ENCODE data around the gene CEL.

CEL gene

DNA sequence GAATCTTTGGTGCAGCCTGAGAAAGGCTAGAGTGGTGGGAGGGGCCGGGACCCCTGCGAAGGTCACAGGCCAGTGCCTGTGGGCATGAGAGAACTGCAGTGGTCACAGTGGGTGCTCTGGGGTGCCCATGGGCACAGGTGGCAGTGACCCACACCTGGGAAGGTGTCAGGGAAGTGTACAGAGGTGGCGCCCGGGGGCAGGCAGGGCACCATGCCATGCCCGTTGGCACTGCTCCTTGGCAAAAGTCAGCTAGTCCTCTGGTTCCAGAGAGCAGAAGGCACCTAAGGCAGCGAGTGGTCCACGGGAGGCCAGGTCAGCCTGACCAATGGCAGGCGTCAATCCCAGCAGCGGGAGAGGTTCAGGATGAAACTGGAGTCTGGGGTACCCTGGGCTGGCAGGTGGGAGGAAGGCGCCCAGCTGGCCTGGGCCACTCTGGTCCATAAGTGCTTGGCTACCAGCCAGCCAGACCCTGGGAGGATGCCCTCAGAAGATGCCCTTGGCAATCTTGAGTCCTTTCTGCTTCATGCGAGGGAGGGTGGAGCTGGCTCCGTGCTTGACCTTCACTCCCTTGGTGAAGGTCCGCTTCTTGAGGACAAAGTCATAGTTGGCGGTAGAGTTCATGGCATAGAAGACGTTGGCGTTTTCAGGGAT lies 36.4 kb downstream of the CEL start:
- Histone ChIP-seq H3K9ac (ENCODE audit: insufficient read length, low read depth) (no peak overlapping the region), H3K4me1 (ENCODE audit: insufficient read depth, insufficient read length) (peaks cover 3% of the 10 kb centered on the region), H3K4me3 (ENCODE audit: insufficient read length, low read depth) (no peak overlapping the region), H3K27me3 (ENCODE audit: insufficient read depth, insufficient read length) (no peaks in the 10 kb centered on the region), H3K36me3 (ENCODE audit: insufficient read depth, insufficient read length, low read length) (peaks cover 65% of the 10 kb centered on the region), H3K9me3 (ENCODE audit: insufficient read depth, low read length) (peaks cover 10% of the 10 kb centered on the region)
- no peak for DNase-seq (ENCODE audit: low read depth, low spot score)
- TF ChIP-seq SUZ12 (IDR thresholded peaks at IDR 0.05; ENCODE audit: extremely low read depth, insufficient read depth, insufficient read length) (no peak), ZNF274 (IDR thresholded peaks at IDR 0.05; ENCODE audit: low read depth, low read length) (no peak), YY1 (IDR thresholded peaks at IDR 0.05; ENCODE audit: insufficient read depth, insufficient read length) (no peak)

DNA sequence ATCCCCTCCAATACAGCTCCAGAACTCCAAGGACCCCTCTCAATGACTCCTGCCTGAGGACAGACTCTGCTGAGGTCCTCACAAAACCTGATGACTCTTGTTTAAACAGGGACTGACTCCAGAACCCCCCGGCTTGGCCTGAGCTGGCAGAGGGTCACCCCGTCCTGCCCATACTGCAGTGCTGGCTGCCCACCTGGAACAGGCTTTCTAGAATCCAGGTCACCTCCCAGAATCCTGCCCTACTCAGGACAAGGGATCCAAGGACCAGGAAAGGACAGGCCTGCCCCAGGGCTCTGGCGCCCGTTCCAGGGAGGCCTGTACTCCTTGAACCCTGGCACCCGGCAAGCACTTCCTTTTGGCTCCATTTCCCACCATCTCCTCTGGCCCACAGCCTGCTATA lies 37.1 kb downstream of the CEL start:
- no peak for DNase-seq (ENCODE audit: low read depth, low spot score)
- H3K4me1 ChIP-seq (ENCODE audit: insufficient read depth, insufficient read length): peaks cover 6% of the 10 kb centered on the region
- H3K27me3 ChIP-seq (ENCODE audit: insufficient read depth, insufficient read length): no peaks in the 10 kb centered on the region
- no peak overlapping the region for H3K9ac ChIP-seq (ENCODE audit: insufficient read length, low read depth)
- H3K9me3 ChIP-seq (ENCODE audit: insufficient read depth, low read length): peaks cover 10% of the 10 kb centered on the region
- TF ChIP-seq YY1 (IDR thresholded peaks at IDR 0.05; ENCODE audit: insufficient read depth, insufficient read length): no peak
- TF ChIP-seq ZNF274 (IDR thresholded peaks at IDR 0.05; ENCODE audit: low read depth, low read length): no peak
- no peak for TF ChIP-seq SUZ12 (IDR thresholded peaks at IDR 0.05; ENCODE audit: extremely low read depth, insufficient read depth, insufficient read length)
- H3K36me3 ChIP-seq (ENCODE audit: insufficient read depth, insufficient read length, low read length): peaks cover 71% of the 10 kb centered on the region
- no peak overlapping the region for H3K4me3 ChIP-seq (ENCODE audit: insufficient read length, low read depth)

DNA sequence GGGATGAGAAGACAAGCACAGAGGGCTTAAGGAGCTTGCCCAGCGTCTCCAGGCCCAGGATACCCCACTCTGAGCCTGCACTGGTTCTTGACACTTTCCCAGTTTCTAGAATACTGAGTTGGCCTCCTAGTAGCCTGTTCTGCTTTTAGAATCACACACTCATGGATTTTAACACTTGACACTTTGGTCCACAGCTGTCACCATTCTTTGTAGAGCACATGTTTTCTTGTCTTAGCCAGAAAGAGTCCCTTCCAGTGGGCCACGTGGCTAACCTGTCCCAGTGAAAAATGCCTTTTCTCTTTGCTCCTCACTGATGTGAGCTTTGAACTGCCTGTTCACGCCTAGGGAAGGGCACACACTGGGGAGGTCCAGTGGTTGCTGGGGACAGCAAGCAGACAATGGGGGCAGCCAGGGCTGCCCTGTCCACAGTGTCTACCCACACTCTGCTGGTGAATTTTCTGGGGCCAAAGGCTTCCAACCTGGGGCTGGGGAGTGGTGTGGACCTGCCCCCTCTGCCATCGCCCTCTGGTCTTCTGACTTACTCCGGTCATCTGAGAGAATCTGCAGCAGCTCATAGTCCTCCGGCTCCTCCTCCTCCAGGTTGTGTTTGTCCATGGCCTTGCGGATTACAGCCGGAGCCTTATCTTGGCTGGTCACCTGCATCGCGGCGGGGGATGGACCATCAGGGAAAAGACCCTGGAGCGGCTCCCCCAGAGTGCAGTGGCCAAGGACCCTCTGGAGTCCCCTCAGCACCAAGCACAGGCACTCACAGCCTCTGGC lies 38.1 kb downstream of the CEL start:
- H3K4me1 ChIP-seq (ENCODE audit: insufficient read depth, insufficient read length): peaks cover 6% of the 10 kb centered on the region
- peaks cover 80% of the 10 kb centered on the region for H3K36me3 ChIP-seq (ENCODE audit: insufficient read depth, insufficient read length, low read length)
- no peak overlapping the region for H3K4me3 ChIP-seq (ENCODE audit: insufficient read length, low read depth)
- no peak for TF ChIP-seq YY1 (IDR thresholded peaks at IDR 0.05; ENCODE audit: insufficient read depth, insufficient read length)
- no peak for TF ChIP-seq SUZ12 (IDR thresholded peaks at IDR 0.05; ENCODE audit: extremely low read depth, insufficient read depth, insufficient read length)
- TF ChIP-seq ZNF274 (IDR thresholded peaks at IDR 0.05; ENCODE audit: low read depth, low read length): no peak
- peaks cover 10% of the 10 kb centered on the region for H3K9me3 ChIP-seq (ENCODE audit: insufficient read depth, low read length)
- no peak for DNase-seq (ENCODE audit: low read depth, low spot score)
- no peak overlapping the region for H3K9ac ChIP-seq (ENCODE audit: insufficient read length, low read depth)
- no peaks in the 10 kb centered on the region for H3K27me3 ChIP-seq (ENCODE audit: insufficient read depth, insufficient read length)

DNA sequence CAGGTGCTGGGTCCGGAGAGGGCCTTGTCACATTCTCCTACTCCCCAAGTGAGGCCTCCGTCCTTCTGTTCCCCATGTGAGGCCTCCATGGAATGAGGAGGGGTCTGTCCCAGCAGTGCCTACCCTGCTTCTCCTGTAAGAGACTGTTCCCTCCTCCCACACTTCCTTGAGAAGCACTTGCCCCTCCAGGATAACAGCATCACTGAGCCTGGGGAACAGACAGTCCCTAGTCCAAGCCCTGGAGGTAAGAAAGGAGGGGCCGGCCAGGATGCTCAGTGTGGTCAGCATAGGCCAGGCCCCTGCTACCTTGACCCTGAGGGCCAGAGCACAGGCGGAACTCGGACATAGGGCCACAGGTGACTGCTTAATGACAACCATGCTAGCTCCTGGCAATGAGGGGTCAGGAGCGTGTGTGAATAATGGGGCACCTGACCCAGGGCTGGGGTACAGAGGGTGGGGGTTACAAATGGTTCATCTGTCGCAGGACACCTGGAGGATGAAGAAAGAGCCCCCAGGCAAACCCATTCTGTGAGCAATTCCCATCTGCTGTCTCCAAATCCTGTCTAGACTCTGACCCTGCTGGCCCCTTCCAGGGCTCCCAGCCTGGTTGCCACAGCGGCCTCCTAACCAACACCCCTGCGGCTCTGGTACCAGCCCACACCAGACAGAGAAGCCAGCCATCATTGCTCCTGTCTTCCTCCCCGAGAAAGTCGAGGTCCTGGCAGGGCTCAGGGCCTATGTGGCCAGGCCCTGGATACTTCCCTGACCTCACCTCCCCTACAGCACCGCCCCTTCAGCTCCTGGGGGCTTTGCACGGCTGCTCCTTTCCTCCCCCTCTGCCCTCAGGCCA lies 39.0 kb downstream of the CEL start:
- H3K4me3 ChIP-seq (ENCODE audit: insufficient read length, low read depth): no peak overlapping the region
- no peak overlapping the region for H3K9ac ChIP-seq (ENCODE audit: insufficient read length, low read depth)
- no peak for TF ChIP-seq SUZ12 (IDR thresholded peaks at IDR 0.05; ENCODE audit: extremely low read depth, insufficient read depth, insufficient read length)
- no peak for TF ChIP-seq YY1 (IDR thresholded peaks at IDR 0.05; ENCODE audit: insufficient read depth, insufficient read length)
- H3K36me3 ChIP-seq (ENCODE audit: insufficient read depth, insufficient read length, low read length): peaks cover 84% of the 10 kb centered on the region
- no peak for DNase-seq (ENCODE audit: low read depth, low spot score)
- H3K4me1 ChIP-seq (ENCODE audit: insufficient read depth, insufficient read length): peaks cover 9% of the 10 kb centered on the region
- no peaks in the 10 kb centered on the region for H3K27me3 ChIP-seq (ENCODE audit: insufficient read depth, insufficient read length)
- H3K9me3 ChIP-seq (ENCODE audit: insufficient read depth, low read length): peaks cover 8% of the 10 kb centered on the region

DNA sequence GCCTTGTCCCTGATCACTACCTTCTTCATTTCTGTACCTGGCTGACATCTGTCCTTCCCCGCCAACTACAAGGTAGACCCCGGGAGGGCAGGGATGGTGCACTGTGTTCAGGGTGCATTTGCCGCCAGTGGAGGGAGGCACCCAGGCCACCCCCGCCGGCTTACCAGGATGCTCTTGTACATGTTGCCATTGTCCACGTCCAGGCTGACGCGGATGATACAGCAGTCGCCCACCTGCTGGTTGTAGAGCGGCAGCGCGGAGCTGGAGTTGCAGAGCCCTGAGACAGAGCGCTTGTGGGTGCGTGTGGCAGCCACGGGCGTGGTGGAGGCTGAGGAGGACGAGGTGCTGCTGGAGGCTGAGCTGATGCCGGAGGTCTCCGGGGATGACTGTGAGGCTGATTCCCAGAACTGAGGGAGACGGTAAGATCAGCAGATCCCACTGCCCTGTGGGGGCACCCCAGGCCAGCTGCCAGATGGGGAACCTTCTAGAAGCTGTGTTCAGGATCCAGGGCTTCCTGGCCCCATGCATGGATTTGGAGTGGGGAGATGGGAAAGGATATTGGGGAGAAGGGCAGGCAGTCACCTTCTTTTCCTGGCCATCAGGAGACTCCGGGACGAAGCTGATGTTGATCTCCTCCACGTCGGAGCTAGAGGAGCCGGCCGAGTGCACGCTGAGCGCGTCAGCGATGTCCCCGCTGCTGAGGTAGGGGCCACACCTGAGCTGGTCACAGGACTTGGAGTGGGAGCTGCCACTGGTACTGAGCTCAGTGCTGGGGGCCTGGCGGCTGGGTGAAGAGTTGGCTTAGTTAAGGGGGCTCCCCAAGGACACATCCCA lies 39.8 kb downstream of the CEL start:
- H3K27me3 ChIP-seq (ENCODE audit: insufficient read depth, insufficient read length): no peaks in the 10 kb centered on the region
- no peak for DNase-seq (ENCODE audit: low read depth, low spot score)
- H3K9me3 ChIP-seq (ENCODE audit: insufficient read depth, low read length): no peaks in the 10 kb centered on the region
- peaks cover 90% of the 10 kb centered on the region for H3K36me3 ChIP-seq (ENCODE audit: insufficient read depth, insufficient read length, low read length)
- TF ChIP-seq SUZ12 (IDR thresholded peaks at IDR 0.05; ENCODE audit: extremely low read depth, insufficient read depth, insufficient read length) (no peak), ZNF274 (IDR thresholded peaks at IDR 0.05; ENCODE audit: low read depth, low read length) (no peak), YY1 (IDR thresholded peaks at IDR 0.05; ENCODE audit: insufficient read depth, insufficient read length) (no peak)
- H3K4me1 ChIP-seq (ENCODE audit: insufficient read depth, insufficient read length): peaks cover 15% of the 10 kb centered on the region
- no peak overlapping the region for H3K4me3 ChIP-seq (ENCODE audit: insufficient read length, low read depth)
- H3K9ac ChIP-seq (ENCODE audit: insufficient read length, low read depth): no peak overlapping the region

DNA sequence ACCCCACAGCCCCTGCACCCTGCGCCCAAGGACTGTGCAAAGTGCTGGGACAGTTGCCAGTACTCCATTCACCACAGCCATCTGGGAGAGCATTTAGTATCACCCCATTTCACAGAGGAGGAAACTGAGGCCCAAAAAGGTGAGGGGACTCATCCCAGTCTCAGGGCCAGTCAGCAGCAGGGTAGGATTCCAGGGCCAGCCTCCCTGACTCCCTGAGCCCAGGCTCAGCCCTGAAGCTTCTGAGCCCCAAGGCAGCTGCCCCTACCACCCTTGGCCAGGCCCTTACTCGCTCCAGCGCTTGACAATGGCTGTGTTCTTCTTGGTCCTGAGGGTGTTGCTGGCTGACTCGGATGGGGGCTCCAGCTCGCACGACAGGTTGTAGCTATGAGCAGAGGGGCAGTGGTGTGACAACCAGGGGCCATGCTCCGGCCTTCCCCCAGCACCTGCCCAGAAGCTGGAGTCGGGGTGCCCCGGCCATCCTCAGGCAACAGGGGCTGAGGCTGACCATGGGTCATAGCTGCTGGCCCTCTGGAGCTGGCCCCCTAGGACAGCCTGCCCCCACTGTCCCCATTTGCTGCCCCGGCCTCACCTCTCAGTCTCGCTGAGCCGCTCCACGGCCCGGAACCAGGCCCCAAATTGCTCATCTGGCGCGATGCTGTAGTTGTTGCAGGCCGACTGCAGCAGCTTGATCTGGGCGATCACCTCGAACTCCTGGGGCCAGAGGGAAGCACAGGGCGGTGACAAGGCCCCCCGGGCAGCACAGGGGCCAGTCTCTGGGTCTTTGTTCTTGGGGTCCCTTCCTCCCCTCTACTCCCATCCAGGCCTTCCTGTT lies 40.6 kb downstream of the CEL start:
- DNase-seq (ENCODE audit: low read depth, low spot score): no peak
- peaks cover 91% of the 10 kb centered on the region for H3K36me3 ChIP-seq (ENCODE audit: insufficient read depth, insufficient read length, low read length)

More for the DNA sequence above, 40.6 kb downstream of the CEL start:
- H3K9ac ChIP-seq (ENCODE audit: insufficient read length, low read depth): no peak overlapping the region
- no peak overlapping the region for H3K4me3 ChIP-seq (ENCODE audit: insufficient read length, low read depth)
- peaks cover 16% of the 10 kb centered on the region for H3K4me1 ChIP-seq (ENCODE audit: insufficient read depth, insufficient read length)
- TF ChIP-seq SUZ12 (IDR thresholded peaks at IDR 0.05; ENCODE audit: extremely low read depth, insufficient read depth, insufficient read length) (no peak), YY1 (IDR thresholded peaks at IDR 0.05; ENCODE audit: insufficient read depth, insufficient read length) (no peak), ZNF274 (IDR thresholded peaks at IDR 0.05; ENCODE audit: low read depth, low read length) (no peak)
- H3K27me3 ChIP-seq (ENCODE audit: insufficient read depth, insufficient read length): no peaks in the 10 kb centered on the region
- no peaks in the 10 kb centered on the region for H3K9me3 ChIP-seq (ENCODE audit: insufficient read depth, low read length)
